OCI-LY1 (cell line): Measurements from ENCODE around the gene GNAZ.

ENCODE experiments used
- H2AFZ ChIP-seq: fragments of 200-600 bp; sonication (generic), shearing (Covaris generic); 2 replicates; pipeline ENCODE4 v1.6.0; 2014; ENCODE audit warnings: antibody characterized with exemption, mild to moderate bottlenecking, low read length
- H3F3A ChIP-seq: fragments of 200-600 bp; sonication (generic), shearing (Covaris generic); 2 replicates; pipeline ENCODE4 v1.6.0; 2014; ENCODE audit warnings: mild to moderate bottlenecking, antibody characterized with exemption, low read length, moderate library complexity; ENCODE audit not compliant: insufficient read depth
- H3K27ac ChIP-seq: fragments of 200-600 bp; sonication (generic); 2 replicates; pipeline ENCODE4 v1.5.1; 2014; ENCODE audit warnings: low read length, mixed run types, mild to moderate bottlenecking, low read depth; ENCODE audit not compliant: poor library complexity, severe bottlenecking
- H3K27me3 ChIP-seq: fragments of 200-600 bp; sonication (generic); 2 replicates; pipeline ENCODE4 v1.6.0; 2014; ENCODE audit warnings: antibody characterized with exemption, mild to moderate bottlenecking, low read length, moderate library complexity; ENCODE audit not compliant: insufficient read depth
- H3K36me3 ChIP-seq: fragments of 200-600 bp; sonication (generic); 2 replicates; pipeline ENCODE4 v1.6.1; 2014; ENCODE audit warnings: mild to moderate bottlenecking, antibody characterized with exemption, low read length, moderate library complexity, mixed read lengths; ENCODE audit not compliant: insufficient read depth
- H3K4me1 ChIP-seq: fragments of 200-600 bp; sonication (generic); 2 replicates; pipeline ENCODE4 v1.5.1; 2014; ENCODE audit warnings: mild to moderate bottlenecking, low read length, moderate library complexity; ENCODE audit not compliant: insufficient read depth, severe bottlenecking
- H3K4me2 ChIP-seq: fragments of 200-600 bp; sonication (generic), shearing (Covaris generic); 2 replicates; pipeline ENCODE4 v1.6.1; 2014; ENCODE audit warnings: low read length
- H3K4me3 ChIP-seq: fragments of 200-600 bp; sonication (generic); 2 replicates; pipeline ENCODE4 v1.5.1; 2014; ENCODE audit warnings: low read length, low read depth, mild to moderate bottlenecking, mixed read lengths; ENCODE audit not compliant: poor library complexity, severe bottlenecking
- H3K79me2 ChIP-seq: fragments of 200-600 bp; shearing (Covaris generic); 2 replicates; pipeline ENCODE4 v1.6.1; 2016; ENCODE audit warnings: mixed run types, low read length, mixed read lengths; ENCODE audit not compliant: insufficient read depth
- H3K9ac ChIP-seq: fragments of 200-600 bp; sonication (generic), shearing (Covaris generic); 2 replicates; pipeline ENCODE4 v1.6.1; 2014; ENCODE audit warnings: mild to moderate bottlenecking, low read length, mixed read lengths
- H3K9me2 ChIP-seq: fragments of 200-600 bp; sonication (generic), shearing (Covaris generic); 2 replicates; pipeline ENCODE4 v1.6.1; 2014; ENCODE audit warnings: low read depth, mild to moderate bottlenecking, low read length, mixed read lengths
- H3K9me3 ChIP-seq: fragments of 200-600 bp; shearing (Covaris generic); 2 replicates; pipeline ENCODE4 v1.6.1; 2014; ENCODE audit warnings: low read length, mixed read lengths
- H4K20me1 ChIP-seq: fragments of 200-600 bp; sonication (generic), shearing (Covaris generic); 2 replicates; pipeline ENCODE4 v1.6.0; 2016; ENCODE audit warnings: mild to moderate bottlenecking, low read length; ENCODE audit not compliant: insufficient read depth
- EZH2 ChIP-seq: fragments of 200-600 bp; sonication (generic), shearing (Covaris generic); IDR thresholded peaks from 2 replicates; pipeline ENCODE4 v1.8.0; 2017; ENCODE audit warnings: borderline replicate concordance, mixed run types, mild to moderate bottlenecking, antibody characterized with exemption, low read length, moderate library complexity, mixed read lengths
- TF ChIP-seq, protein P1 (sequence below): fragments of 200-600 bp; sonication (generic), shearing (Covaris generic); IDR thresholded peaks from 2 replicates; pipeline ENCODE4 v1.5.1; 2017; ENCODE audit warnings: mild to moderate bottlenecking, antibody characterized with exemption, low read length, moderate library complexity, mixed read lengths

GNAZ gene

DNA sequence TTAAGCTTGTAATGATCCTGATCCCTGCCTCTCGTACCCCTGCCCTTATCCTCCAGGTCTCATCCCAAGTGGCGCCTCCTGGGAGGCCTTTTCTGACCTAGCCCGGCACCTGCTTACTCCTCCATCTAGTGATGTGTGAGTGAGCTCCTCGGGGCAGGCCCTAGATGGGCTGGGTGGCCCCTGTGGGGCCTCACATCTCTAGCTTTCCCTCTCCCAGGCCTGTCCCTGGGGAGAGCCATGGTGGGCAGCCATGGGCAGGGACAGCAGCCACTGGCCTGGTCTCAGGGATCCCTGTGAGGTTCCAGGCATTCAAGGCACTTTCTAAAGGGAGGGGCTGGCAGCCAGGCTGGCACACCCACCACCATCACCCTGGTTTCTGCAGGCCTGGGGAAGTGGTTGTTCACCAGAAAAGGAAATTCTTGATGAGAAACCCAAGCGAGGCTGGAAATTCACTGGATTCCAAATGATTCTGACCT is 27.9 kb downstream of the GNAZ start:
- Histone ChIP-seq H3K27ac (no peak overlapping the region), H3K4me1 (no peaks in the 10 kb centered on the region), H3K9me2 (no peaks in the 10 kb centered on the region), H3K27me3 (no peaks in the 10 kb centered on the region), H3K4me2 (no peak overlapping the region), H3F3A (no peaks in the 10 kb centered on the region), H3K9ac (no peak overlapping the region), H2AFZ (no peak overlapping the region), H4K20me1 (no peaks in the 10 kb centered on the region), H3K36me3 (no peaks in the 10 kb centered on the region), H3K9me3 (no peaks in the 10 kb centered on the region), H3K4me3 (no peak overlapping the region), H3K79me2 (no peaks in the 10 kb centered on the region)
- TF ChIP-seq EZH2, result no peak
- TF ChIP-seq, protein P1, sequence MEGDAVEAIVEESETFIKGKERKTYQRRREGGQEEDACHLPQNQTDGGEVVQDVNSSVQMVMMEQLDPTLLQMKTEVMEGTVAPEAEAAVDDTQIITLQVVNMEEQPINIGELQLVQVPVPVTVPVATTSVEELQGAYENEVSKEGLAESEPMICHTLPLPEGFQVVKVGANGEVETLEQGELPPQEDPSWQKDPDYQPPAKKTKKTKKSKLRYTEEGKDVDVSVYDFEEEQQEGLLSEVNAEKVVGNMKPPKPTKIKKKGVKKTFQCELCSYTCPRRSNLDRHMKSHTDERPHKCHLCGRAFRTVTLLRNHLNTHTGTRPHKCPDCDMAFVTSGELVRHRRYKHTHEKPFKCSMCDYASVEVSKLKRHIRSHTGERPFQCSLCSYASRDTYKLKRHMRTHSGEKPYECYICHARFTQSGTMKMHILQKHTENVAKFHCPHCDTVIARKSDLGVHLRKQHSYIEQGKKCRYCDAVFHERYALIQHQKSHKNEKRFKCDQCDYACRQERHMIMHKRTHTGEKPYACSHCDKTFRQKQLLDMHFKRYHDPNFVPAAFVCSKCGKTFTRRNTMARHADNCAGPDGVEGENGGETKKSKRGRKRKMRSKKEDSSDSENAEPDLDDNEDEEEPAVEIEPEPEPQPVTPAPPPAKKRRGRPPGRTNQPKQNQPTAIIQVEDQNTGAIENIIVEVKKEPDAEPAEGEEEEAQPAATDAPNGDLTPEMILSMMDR, result no peak

DNA sequence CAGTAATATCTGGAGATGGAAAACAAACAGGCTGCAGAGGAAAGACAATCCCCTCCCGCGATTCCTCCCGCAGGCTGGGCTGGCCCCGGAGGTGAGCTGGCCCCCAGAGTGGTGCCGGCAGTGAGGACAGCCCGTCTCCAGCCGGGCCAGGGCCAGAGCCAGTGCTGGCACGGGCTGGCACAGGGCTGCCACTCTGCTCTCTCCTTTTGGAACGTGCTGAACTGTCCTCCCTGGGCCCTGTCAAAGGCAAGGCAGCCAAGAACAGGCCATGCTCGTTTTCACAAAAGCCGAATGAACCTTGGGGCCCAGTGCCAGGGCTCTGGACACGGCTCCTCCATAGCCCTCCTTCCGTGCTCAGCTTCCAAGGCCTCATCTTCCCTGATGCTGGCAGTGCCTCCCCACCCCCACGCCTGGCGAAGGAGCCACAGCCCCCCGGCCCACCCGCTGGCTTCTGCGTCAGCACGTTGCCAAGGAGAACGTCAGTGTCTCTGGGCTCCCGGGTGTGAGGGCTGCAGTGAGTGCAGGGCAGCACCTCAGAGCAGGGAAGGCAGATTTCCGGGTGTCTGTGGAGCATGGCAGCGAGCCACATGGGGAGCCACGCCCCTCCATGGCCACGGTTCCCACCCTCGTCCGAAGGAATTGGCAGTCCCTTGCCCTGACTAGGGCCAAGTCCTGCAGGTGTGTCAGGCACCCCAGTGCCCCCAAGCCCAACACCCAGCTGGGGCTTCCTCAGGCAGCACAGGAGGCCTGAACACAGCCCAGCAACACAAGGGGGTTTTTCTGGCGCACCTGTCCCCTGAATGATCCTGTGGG is 28.6 kb downstream of the GNAZ start:
- H3K4me1 ChIP-seq, result no peaks in the 10 kb centered on the region
- H3K9me3 ChIP-seq, result no peaks in the 10 kb centered on the region
- H3K4me3 ChIP-seq, result no peak overlapping the region
- TF ChIP-seq, protein P1, result no peak
- no peak for TF ChIP-seq EZH2
- H3K9me2 ChIP-seq, result no peaks in the 10 kb centered on the region
- no peak overlapping the region for H3K9ac ChIP-seq
- no peak overlapping the region for H3K4me2 ChIP-seq
- H3K27me3 ChIP-seq, result no peaks in the 10 kb centered on the region
- no peaks in the 10 kb centered on the region for H3K36me3 ChIP-seq
- H3K27ac ChIP-seq, result no peak overlapping the region
- H4K20me1 ChIP-seq, result no peaks in the 10 kb centered on the region
- no peaks in the 10 kb centered on the region for H3F3A ChIP-seq
- H3K79me2 ChIP-seq, result no peaks in the 10 kb centered on the region
- H2AFZ ChIP-seq, result no peak overlapping the region

DNA sequence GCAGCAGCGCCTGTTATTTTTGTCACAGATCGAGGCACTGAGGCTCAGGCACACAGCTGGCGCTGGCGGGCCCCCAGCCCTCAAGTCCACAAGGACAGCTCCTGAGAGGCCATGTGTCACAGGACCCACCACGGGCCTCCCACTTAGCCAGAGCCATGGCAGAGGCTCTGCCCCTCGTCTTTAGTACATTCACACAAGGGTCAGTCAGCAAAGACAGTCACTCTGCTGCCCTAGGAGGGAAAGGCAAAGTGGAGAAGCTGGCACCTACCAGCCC is 29.1 kb downstream of the GNAZ start:
- Histone ChIP-seq H3K4me3 (no peak overlapping the region), H4K20me1 (no peaks in the 10 kb centered on the region), H3K27ac (no peak overlapping the region), H3K9me2 (no peaks in the 10 kb centered on the region), H3K9ac (no peak overlapping the region), H3K4me2 (no peak overlapping the region), H3K79me2 (no peaks in the 10 kb centered on the region), H3K27me3 (no peaks in the 10 kb centered on the region), H2AFZ (no peak overlapping the region), H3K4me1 (no peaks in the 10 kb centered on the region), H3K36me3 (no peaks in the 10 kb centered on the region), H3F3A (no peaks in the 10 kb centered on the region), H3K9me3 (no peaks in the 10 kb centered on the region)
- TF ChIP-seq, protein P1, result no peak
- TF ChIP-seq EZH2, result no peak
